Osteocyte (in vitro differentiated cells): ENCODE results near the gene WDR53. TPM values are rescaled to one million over a fixed set of nuclear protein-coding genes. Genes with fewer than 3 reads are reported as not detected.
A peak's percentile ranks its signal among the peaks of the same experiment; 100 is the strongest.

Experiments used
- DNase-seq: peaks from one replicate; pipeline ENCODE4 v3.0.0; 2021; ENCODE audit warnings: mixed read lengths; ENCODE audit not compliant: unreplicated experiment; ENCODE audit errors: extremely low spot score
- H3K27ac Mint-ChIP-seq: one replicate; pipeline ENCODE4 v1.8.0; 2021; ENCODE audit warnings: mild to moderate bottlenecking, mixed read lengths; ENCODE audit not compliant: unreplicated experiment
- H3K27me3 Mint-ChIP-seq: one replicate; pipeline ENCODE4 v1.8.0; 2021; ENCODE audit warnings: mixed read lengths; ENCODE audit not compliant: unreplicated experiment
- H3K36me3 Mint-ChIP-seq: one replicate; pipeline ENCODE4 v1.8.0; 2021; ENCODE audit warnings: mixed read lengths; ENCODE audit not compliant: unreplicated experiment
- H3K4me1 Mint-ChIP-seq: one replicate; pipeline ENCODE4 v1.8.0; 2021; ENCODE audit warnings: mixed read lengths; ENCODE audit not compliant: unreplicated experiment
- H3K4me3 Mint-ChIP-seq: one replicate; pipeline ENCODE4 v1.8.0; 2021; ENCODE audit warnings: mild to moderate bottlenecking, moderate library complexity, mixed read lengths; ENCODE audit not compliant: unreplicated experiment
- H3K9me3 Mint-ChIP-seq: one replicate; pipeline ENCODE4 v1.8.0; 2021; ENCODE audit warnings: mixed read lengths; ENCODE audit not compliant: unreplicated experiment
- total RNA-seq: library from RNA; stranded (reverse); gene quantifications from 2 replicates; pipeline ENCODE4 v1.2.1, GENCODE V29; 2021
- TF ChIP-seq, protein P1 (sequence below): fragments of 200-600 bp; sonication (generic); IDR thresholded peaks from 2 replicates; pipeline ENCODE4 v1.5.0; 2021; ENCODE audit warnings: antibody characterized with exemption, mild to moderate bottlenecking, moderate library complexity

The WDR53 gene
- total RNA-seq, 1 donor from 2014 or later, result 15.4 TPM

GRCh38 chr3:196609805-196610515, 41.6 kb upstream of the WDR53 start:
- TF ChIP-seq, protein P1, sequence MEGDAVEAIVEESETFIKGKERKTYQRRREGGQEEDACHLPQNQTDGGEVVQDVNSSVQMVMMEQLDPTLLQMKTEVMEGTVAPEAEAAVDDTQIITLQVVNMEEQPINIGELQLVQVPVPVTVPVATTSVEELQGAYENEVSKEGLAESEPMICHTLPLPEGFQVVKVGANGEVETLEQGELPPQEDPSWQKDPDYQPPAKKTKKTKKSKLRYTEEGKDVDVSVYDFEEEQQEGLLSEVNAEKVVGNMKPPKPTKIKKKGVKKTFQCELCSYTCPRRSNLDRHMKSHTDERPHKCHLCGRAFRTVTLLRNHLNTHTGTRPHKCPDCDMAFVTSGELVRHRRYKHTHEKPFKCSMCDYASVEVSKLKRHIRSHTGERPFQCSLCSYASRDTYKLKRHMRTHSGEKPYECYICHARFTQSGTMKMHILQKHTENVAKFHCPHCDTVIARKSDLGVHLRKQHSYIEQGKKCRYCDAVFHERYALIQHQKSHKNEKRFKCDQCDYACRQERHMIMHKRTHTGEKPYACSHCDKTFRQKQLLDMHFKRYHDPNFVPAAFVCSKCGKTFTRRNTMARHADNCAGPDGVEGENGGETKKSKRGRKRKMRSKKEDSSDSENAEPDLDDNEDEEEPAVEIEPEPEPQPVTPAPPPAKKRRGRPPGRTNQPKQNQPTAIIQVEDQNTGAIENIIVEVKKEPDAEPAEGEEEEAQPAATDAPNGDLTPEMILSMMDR, result no peak
- Mint-ChIP-seq H3K4me1 (peaks cover 3% of the 10 kb centered on the region), H3K27ac (no peak overlapping the region), H3K4me3 (no peak overlapping the region), H3K36me3 (peaks cover 2% of the 10 kb centered on the region), H3K9me3 (peaks cover 4% of the 10 kb centered on the region), H3K27me3 (peaks cover 27% of the 10 kb centered on the region)
- no peak for DNase-seq

GRCh38 chr3:196609343-196609775, 41.0 kb upstream of the WDR53 start:
- peaks cover 3% of the 10 kb centered on the region for H3K4me1 Mint-ChIP-seq
- H3K9me3 Mint-ChIP-seq, result peaks cover 4% of the 10 kb centered on the region
- peak; percentile 94 for DNase-seq
- no peak overlapping the region for H3K4me3 Mint-ChIP-seq
- peaks cover 32% of the 10 kb centered on the region for H3K27me3 Mint-ChIP-seq
- TF ChIP-seq, protein P1, result peak; percentile 91
- peaks cover 2% of the 10 kb centered on the region for H3K36me3 Mint-ChIP-seq
- no peak overlapping the region for H3K27ac Mint-ChIP-seq

GRCh38 chr3:196608693-196609092, 40.3 kb upstream of the WDR53 start:
- Mint-ChIP-seq H3K36me3 (peaks cover 2% of the 10 kb centered on the region), H3K9me3 (peaks cover 4% of the 10 kb centered on the region), H3K4me1 (peaks cover 3% of the 10 kb centered on the region), H3K27me3 (peaks cover 34% of the 10 kb centered on the region), H3K4me3 (no peak overlapping the region), H3K27ac (no peak overlapping the region)
- no peak for DNase-seq
- TF ChIP-seq, protein P1, result no peak

GRCh38 chr3:196604548-196604947, 36.2 kb upstream of the WDR53 start:
- Mint-ChIP-seq H3K36me3 (peaks cover 2% of the 10 kb centered on the region), H3K27me3 (peaks cover 50% of the 10 kb centered on the region), H3K4me1 (peaks cover 7% of the 10 kb centered on the region), H3K4me3 (no peak overlapping the region), H3K27ac (no peak overlapping the region), H3K9me3 (peaks cover 4% of the 10 kb centered on the region)
- peak; percentile 56 for DNase-seq
- TF ChIP-seq, protein P1, result no peak

GRCh38 chr3:196603683-196604082, 35.3 kb upstream of the WDR53 start:
- Mint-ChIP-seq H3K27me3 (peaks cover 49% of the 10 kb centered on the region), H3K9me3 (peaks cover 3% of the 10 kb centered on the region), H3K4me1 (peaks cover 3% of the 10 kb centered on the region), H3K36me3 (peaks cover 2% of the 10 kb centered on the region), H3K4me3 (no peak overlapping the region), H3K27ac (no peak overlapping the region)
- DNase-seq, result peak; percentile 68
- TF ChIP-seq, protein P1, result no peak
